ENCODE measurements around the gene SUCLA2.

DNA sequence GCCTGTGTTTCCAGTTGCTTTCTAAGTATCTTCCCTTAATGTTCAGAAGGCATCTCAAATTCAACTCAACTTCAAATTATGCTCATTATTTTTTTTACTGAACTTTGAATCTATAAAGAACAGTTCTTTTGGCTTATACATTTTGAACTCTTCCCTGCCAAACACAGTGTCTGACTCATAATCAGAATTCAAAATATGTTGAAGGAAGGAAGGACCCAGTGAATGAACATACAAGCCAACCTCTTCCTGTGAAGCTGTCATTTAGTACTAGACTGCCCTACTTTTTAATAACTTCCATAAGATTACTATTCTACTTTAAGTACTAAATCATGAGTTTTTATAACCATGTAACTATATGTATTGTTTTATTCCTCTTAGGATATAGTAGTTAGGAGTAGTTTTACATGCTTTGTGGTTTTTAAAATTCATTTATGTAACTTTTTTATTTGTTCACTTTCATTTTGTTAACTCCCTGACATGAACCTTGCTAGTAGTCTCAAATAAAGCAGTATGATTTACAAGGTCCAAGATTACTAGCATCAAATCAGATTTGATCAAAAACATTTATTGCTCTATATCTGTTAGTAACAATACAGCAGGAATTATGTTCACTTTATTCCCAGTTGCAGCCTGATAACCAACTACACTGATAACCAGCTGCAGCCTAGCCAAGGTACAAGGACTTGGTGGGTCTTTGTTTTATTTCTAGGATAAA lies 42.9 kb upstream of the SUCLA2 start:
- TF ChIP-seq, protein P1, sequence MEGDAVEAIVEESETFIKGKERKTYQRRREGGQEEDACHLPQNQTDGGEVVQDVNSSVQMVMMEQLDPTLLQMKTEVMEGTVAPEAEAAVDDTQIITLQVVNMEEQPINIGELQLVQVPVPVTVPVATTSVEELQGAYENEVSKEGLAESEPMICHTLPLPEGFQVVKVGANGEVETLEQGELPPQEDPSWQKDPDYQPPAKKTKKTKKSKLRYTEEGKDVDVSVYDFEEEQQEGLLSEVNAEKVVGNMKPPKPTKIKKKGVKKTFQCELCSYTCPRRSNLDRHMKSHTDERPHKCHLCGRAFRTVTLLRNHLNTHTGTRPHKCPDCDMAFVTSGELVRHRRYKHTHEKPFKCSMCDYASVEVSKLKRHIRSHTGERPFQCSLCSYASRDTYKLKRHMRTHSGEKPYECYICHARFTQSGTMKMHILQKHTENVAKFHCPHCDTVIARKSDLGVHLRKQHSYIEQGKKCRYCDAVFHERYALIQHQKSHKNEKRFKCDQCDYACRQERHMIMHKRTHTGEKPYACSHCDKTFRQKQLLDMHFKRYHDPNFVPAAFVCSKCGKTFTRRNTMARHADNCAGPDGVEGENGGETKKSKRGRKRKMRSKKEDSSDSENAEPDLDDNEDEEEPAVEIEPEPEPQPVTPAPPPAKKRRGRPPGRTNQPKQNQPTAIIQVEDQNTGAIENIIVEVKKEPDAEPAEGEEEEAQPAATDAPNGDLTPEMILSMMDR (IDR thresholded peaks at IDR 0.05; ENCODE audit: extremely low read depth in 1 of 2, insufficient read depth in 1 of 2, low read depth in 1 of 2, low read length in 2 of 2): no peak
- TF ChIP-seq POLR2A (IDR thresholded peaks at IDR 0.05; ENCODE audit: low read depth, low read length) (no peak), POLR2AphosphoS5 (IDR thresholded peaks at IDR 0.05; ENCODE audit: insufficient read depth, low read depth, low read length) (no peak), EZH2 (IDR thresholded peaks at IDR 0.05; ENCODE audit: borderline replicate concordance, low read depth, low read length, severe bottlenecking) (no peak), JUN (IDR thresholded peaks at IDR 0.05; ENCODE audit: borderline replicate concordance, insufficient read depth, insufficient read length, low read depth) (no peak)

All from endothelial cell of umbilical vein (primary cell).